Spinal cord (tissue), 10 donors: ENCODE results near the gene LRRN2. TPM values are rescaled to one million over a fixed set of nuclear protein-coding genes. Genes with fewer than 3 reads are reported as not detected.
A peak's percentile ranks its signal among the peaks of the same experiment; 100 is the strongest.
"Not testable (repeated sequence)": the region's sequence is repeated elsewhere in the genome, so short reads cannot be mapped to it uniquely, and the experiment has no call there.

Source experiments
- DNase-seq, 6 donors: peaks; one replicate each; pipeline versions ENCODE4 v3.0.0 to v3.0.0-alpha.2; 2013 to 2015; ENCODE audit warnings: low spot score in 6 of 6, low read depth in 4 of 6
- H3K27ac ChIP-seq: one replicate; pipeline ENCODE4 v1.5.1; 2013; ENCODE audit warnings: low read depth, low read length, control low read depth
- H3K27me3 ChIP-seq: one replicate; pipeline ENCODE4 v1.6.1; 2013; ENCODE audit warnings: low read length; ENCODE audit not compliant: control insufficient read depth, insufficient read depth
- H3K36me3 ChIP-seq: one replicate; pipeline ENCODE4 v1.6.1; 2013; ENCODE audit warnings: low read length; ENCODE audit not compliant: control insufficient read depth, insufficient read depth
- H3K4me1 ChIP-seq: one replicate; pipeline ENCODE4 v1.6.1; 2013; ENCODE audit warnings: low read length; ENCODE audit not compliant: control insufficient read depth, insufficient read depth
- H3K4me3 ChIP-seq: one replicate; pipeline ENCODE4 v1.5.1; 2013; ENCODE audit warnings: low read depth, low read length, control low read depth
- H3K9me3 ChIP-seq: one replicate; pipeline ENCODE4 v1.6.1; 2013; ENCODE audit warnings: low read length; ENCODE audit not compliant: control insufficient read depth, insufficient read depth
- WGBS: methylation state at CpG from one replicate; pipeline ENCODE4 v1.1.5; 2013; ENCODE audit warnings: missing lambda C conversion rate; ENCODE audit not compliant: insufficient coverage; 5-methylcytosine and 5-hydroxymethylcytosine counted together
- polyA plus RNA-seq, 2 donors: library from polyadenylated mRNA; unstranded; fragments of 120-200 nt; gene quantifications; one replicate each; pipeline ENCODE4 v1.2.1, GENCODE V29; 2013; ENCODE audit not compliant: insufficient read length in 2 of 2
- total RNA-seq, 2 donors: library from RNA; depleted of rRNA in 1 of 2; stranded (reverse); fragments of 120-200 nt in 1 of 2; fragments of >200 nt in 1 of 2; gene quantifications; one replicate each; pipeline versions ENCODE4 v1.2.3 to v1.2.4, GENCODE V29; 2013 to 2014
- donor health status: healthy.

Gene LRRN2
- total and polyA plus RNA-seq, 4 donors = 10.3 to 53.1 (median 30.9) TPM

DNA sequence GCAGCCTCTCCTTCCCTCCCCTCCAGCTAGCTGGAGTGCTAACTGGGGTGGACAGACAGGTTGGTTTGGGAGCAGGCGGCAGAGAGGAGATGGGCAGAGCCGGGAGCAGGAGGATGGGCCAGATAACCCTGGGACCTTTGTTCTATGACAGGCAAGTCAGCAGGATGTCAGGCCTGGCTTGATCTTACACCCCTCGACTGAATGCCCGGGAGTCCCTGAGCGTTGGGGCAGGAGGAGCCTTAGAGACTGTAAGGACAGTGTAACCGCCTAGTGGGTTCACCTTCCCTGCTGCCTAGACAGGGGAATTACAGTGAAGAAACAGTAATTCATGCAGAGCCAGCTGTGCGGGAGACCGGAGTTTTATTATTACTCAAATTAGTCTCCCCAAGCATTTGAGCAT, 109.1 kb downstream of the LRRN2 start:
- WGBS = 59% methylated on average over 3 of the region's 8 CpGs
- no peak for DNase-seq
- H3K27ac ChIP-seq = no peak overlapping the region

DNA sequence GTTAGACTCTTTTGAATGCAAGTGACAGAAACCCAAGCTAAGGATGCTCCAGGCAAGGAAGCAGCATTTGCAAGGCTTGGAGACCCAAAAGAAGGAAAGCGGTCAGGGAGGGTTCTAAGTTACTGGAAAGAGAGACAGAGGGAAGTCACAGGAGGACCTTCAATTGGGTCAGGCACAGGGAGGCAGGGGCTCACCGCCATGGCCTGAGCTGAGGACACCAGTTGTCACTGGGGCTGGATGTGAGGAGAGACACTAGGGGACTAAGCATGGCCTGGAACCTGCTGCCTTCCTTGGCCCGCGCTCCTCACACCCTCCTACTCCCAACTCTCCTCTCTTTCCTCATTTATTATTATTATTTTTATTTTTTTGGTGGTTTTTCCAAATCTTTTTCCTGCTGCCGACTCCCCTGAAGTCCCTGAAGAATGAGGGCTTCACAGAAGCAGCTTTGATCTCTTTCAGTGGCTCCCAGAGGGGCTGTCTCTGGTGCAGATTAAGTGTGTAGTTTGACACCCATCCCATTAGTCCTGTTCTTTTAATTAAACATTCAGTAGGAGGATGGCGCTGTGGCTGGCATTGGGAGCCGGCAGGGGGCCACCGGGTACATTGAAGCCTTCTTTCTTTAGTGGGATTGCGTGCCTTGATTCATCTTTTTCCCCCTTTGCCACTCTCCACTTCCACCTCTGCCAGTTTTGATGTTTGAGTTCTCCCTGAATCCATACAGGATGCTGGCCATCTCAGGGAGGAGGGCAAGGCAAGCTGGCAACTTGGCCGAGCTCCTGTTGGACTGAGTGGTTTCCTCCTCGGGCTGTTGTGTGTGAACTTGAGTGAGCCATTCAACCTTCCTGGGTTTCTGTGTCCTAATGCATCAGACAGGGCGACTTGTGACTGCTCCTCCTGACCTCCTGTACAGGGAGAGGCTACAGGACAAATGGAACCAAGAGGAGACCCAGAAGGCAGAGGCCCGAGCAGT, 110.0 kb downstream of the LRRN2 start:
- peaks cover 23% of the 10 kb centered on the region for H3K4me1 ChIP-seq
- no peak overlapping the region for H3K27ac ChIP-seq
- 52% methylated on average over 7 of the region's 13 CpGs for WGBS
- no peaks in the 10 kb centered on the region for H3K9me3 ChIP-seq
- H3K4me3 ChIP-seq = no peak overlapping the region
- peak in 1 of 6 donors; percentile 17 for DNase-seq
- no peaks in the 10 kb centered on the region for H3K27me3 ChIP-seq
- no peaks in the 10 kb centered on the region for H3K36me3 ChIP-seq

More for the DNA sequence above, 109.1 kb downstream of the LRRN2 start:
- Histone ChIP-seq H3K9me3 (no peaks in the 10 kb centered on the region), H3K36me3 (no peaks in the 10 kb centered on the region), H3K4me3 (no peak overlapping the region), H3K4me1 (peaks cover 23% of the 10 kb centered on the region), H3K27me3 (no peaks in the 10 kb centered on the region)

DNA sequence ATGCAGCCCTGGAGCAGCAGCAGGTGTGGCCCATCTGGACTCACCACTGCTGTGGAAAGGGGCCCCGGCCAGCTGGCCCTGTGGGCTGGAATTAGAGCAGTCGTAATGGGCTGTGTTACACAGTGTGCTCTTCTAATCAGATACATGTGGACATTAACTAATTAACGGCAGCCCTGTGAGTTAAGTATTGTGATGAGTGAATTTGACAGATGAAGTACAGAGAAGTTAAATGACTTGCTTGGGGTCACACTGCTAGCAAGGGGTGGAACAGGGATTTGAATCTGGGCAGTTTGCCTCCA, 110.7 kb downstream of the LRRN2 start:
- H3K27me3 ChIP-seq = no peaks in the 10 kb centered on the region
- no peaks in the 10 kb centered on the region for H3K9me3 ChIP-seq
- no peaks in the 10 kb centered on the region for H3K36me3 ChIP-seq
- WGBS = 30% methylated on average over 3 of the region's 3 CpGs
- no peak overlapping the region for H3K27ac ChIP-seq
- DNase-seq = peak in 2 of 6 donors; percentile 32 to 40
- no peak overlapping the region for H3K4me3 ChIP-seq
- peaks cover 23% of the 10 kb centered on the region for H3K4me1 ChIP-seq

DNA sequence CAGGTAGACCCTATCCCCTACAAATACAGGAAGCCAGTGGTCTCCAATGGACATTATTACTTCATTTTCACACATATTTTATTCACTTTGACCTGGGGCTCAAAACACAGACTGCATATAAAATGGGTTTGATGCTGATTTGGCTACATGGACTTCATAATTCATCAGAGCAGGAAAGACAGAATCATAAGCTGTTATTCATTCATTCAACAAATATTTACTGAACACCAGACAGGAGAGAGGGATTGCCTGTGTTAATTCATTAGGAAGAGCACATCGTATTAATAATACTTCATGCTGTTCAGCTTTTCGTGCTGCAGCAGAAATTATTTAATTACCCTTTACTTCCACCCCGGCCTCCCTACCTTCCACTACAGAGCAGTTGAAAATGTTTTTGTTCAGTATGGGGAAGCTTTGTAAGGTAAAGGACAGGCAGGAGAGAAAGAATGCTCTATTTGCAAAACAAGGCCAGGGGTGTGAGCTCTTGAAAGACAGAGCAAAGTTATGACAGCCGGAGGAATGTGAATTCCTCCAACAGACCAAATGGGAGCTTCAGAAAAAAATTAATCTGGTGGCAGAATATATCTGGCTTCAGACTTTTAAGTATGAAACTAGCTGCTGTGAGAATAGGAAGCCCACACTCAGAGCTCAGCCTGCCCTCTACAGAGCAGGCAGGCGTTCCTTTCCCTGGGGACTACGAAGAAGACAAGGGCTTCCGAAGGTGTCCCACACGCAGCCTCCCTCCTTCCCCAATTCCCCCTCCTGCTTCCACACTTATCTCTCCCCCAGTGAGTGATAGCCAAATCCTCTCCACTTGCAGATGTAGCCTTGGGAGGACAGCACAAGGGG, 111.3 kb downstream of the LRRN2 start:
- Histone ChIP-seq H3K27me3 (no peaks in the 10 kb centered on the region), H3K36me3 (no peaks in the 10 kb centered on the region), H3K9me3 (no peaks in the 10 kb centered on the region), H3K4me3 (no peak overlapping the region), H3K27ac (no peak overlapping the region), H3K4me1 (peaks cover 26% of the 10 kb centered on the region)
- 37% methylated on average over 2 of the region's 8 CpGs for WGBS
- DNase-seq = peak in 1 of 6 donors; percentile 24

DNA sequence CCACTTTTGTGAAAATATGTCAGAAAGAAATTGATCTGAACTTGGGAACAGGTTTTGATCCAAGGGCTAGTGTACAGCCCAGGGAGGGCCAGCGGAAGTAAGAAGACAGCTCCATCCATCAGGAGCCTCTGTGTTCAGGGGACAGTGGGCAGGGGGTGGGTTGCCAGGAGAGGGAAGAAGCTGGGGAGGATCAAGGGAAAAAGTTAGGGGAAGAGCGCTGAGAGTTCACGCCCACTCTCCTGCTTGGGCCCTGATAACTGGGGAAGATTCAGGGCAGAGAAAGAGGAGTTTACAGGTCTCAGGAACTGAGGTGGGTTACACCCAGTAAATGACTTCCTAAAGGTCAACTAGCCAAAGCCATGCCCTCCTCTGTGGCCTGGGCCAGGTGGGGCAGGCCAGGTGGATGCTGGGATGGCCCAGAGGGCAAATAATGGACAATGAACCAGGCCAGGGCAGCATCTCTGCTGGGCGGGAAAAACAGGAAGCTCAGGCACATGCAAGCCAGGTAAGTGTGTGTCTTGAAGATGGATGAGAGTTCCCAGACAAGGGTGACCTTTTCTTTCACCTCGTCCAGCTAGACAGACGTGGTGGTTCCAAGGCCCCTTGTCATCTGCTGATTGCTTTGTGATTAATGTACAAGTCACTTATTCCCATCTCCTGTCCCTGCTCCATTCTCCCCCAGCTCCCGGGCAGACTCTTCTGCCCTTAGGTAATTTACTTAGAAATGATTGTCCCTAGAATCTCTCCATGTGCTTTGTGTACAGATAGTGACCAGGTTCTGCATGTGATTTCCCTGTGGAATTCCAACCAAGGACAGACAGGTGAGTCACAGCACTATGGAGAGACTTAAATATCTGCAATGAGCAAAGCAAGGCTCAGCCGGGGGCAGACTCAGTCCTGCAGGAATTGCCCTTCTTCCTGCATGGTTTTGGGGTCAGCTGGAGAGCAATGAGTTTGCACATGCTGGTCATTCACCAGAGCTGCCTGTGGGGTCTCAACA, 112.3 kb downstream of the LRRN2 start:
- no peak for DNase-seq
- no peaks in the 10 kb centered on the region for H3K27me3 ChIP-seq
- peaks cover 27% of the 10 kb centered on the region for H3K4me1 ChIP-seq
- no peaks in the 10 kb centered on the region for H3K36me3 ChIP-seq
- no peak overlapping the region for H3K4me3 ChIP-seq
- WGBS = 75% methylated on average over 7 of the region's 8 CpGs
- H3K9me3 ChIP-seq = no peaks in the 10 kb centered on the region
- H3K27ac ChIP-seq = no peak overlapping the region

DNA sequence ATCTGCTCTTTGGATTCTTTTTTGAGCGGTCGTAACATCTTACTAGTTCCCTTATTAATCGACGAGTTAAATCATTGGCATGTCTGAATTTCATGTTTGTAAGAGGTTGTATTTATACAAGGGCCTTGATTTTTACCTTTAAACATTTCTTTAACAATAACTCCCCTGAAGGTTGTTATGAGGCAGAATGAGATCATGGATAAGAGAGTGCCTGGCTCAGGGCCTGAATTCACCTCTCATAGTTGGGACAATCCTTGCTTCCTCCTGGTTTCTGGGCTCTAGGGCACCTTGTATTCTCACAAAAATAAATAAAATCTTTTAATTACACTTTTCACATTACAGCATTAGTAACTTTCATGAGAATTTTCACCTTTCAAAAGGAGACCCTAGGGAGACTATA, 113.9 kb downstream of the LRRN2 start:
- H3K4me3 ChIP-seq = no peak overlapping the region
- H3K9me3 ChIP-seq = no peaks in the 10 kb centered on the region
- no peak overlapping the region for H3K27ac ChIP-seq
- H3K36me3 ChIP-seq = no peaks in the 10 kb centered on the region
- WGBS = no CpG with 5 or more reads among the region's 4 CpGs
- no peak for DNase-seq
- H3K27me3 ChIP-seq = no peaks in the 10 kb centered on the region
- peaks cover 30% of the 10 kb centered on the region for H3K4me1 ChIP-seq

DNA sequence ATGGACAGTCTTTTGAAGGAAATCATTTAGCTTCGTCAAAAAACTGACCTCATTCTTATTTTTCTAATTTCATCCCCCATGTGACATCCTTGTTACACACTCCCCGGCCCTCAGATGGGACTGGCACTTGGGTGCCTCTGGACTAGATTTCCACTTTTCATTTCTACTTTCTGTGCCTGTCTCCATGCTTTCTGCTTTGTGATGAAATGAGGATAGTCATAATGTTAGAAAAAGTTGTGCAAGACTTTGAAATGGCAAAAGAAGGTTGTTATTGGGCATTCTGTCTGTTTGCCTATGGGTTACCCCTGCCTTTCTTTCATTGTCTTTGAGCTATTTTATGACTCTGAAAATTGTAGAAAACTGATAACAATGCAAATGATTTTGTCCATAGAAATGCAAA, 114.4 kb downstream of the LRRN2 start:
- DNase-seq = no peak
- Histone ChIP-seq H3K9me3 (no peaks in the 10 kb centered on the region), H3K4me1 (peaks cover 28% of the 10 kb centered on the region), H3K27ac (no peak overlapping the region), H3K27me3 (no peaks in the 10 kb centered on the region), H3K36me3 (no peaks in the 10 kb centered on the region), H3K4me3 (no peak overlapping the region)
- WGBS = 100% methylated on average over 1 of the region's 2 CpGs

DNA sequence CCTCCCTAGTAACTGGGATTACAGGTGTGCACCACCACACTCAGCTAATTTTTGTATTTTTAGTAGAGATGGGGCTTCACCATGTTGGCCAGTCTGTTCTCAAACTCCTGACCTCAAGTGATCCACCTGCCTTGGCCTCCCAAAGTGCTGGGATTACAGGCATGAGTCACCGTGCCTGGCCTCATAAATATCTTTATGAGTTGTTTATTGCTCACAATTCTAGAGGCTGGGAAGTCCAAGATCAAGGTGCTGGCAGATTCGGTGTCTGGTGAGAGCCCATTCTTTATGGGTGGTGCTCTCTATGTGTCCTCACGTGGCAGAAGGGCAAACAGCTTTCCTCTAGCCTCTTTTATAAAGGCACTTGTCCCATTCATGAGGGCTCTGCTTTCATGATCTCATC, 115.5 kb downstream of the LRRN2 start:
- DNase-seq, H3K9me3 ChIP-seq, H3K4me3 ChIP-seq, H3K27me3 ChIP-seq, H3K36me3 ChIP-seq, H3K27ac ChIP-seq: not testable (repeated sequence)
- H3K4me1 ChIP-seq = peaks cover 20% of the 10 kb centered on the region
- WGBS = 44% methylated on average over 2 of the region's 3 CpGs

DNA sequence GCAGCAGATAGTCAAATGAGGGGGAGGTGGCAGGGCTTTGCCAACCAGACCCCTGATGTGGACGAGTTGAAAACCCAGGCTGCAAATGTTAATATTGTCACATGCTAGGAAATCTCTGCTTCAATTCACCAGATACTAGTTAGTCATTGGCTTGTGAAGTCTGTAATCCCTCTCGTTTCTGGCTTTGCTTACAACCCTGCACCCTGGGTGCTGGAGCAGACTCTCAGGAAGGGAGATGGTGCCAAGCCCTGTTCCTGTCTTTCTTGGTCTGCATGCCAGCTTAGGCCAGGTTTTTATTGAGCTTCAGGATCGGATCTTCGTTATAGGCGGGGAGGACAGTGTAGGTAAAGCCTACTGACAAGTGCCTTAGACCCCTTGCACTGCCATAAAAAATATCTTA, 116.1 kb downstream of the LRRN2 start:
- H3K4me1 ChIP-seq = peaks cover 16% of the 10 kb centered on the region
- WGBS = 77% methylated on average over 4 of the region's 5 CpGs
- no peak overlapping the region for H3K4me3 ChIP-seq

More for the DNA sequence above, 116.1 kb downstream of the LRRN2 start:
- H3K9me3 ChIP-seq = no peaks in the 10 kb centered on the region
- no peak overlapping the region for H3K27ac ChIP-seq
- no peaks in the 10 kb centered on the region for H3K27me3 ChIP-seq
- DNase-seq = peak in 1 of 6 donors; percentile 26
- no peaks in the 10 kb centered on the region for H3K36me3 ChIP-seq
